Measurements from ENCODE around the gene FADS6. TPM values are rescaled to one million over a fixed set of nuclear protein-coding genes. Genes with fewer than 3 reads are reported as not detected.

Gene FADS6
- total RNA-seq, 4 donors from 2014 or later: 0.22 TPM; not detected in 3

DNA sequence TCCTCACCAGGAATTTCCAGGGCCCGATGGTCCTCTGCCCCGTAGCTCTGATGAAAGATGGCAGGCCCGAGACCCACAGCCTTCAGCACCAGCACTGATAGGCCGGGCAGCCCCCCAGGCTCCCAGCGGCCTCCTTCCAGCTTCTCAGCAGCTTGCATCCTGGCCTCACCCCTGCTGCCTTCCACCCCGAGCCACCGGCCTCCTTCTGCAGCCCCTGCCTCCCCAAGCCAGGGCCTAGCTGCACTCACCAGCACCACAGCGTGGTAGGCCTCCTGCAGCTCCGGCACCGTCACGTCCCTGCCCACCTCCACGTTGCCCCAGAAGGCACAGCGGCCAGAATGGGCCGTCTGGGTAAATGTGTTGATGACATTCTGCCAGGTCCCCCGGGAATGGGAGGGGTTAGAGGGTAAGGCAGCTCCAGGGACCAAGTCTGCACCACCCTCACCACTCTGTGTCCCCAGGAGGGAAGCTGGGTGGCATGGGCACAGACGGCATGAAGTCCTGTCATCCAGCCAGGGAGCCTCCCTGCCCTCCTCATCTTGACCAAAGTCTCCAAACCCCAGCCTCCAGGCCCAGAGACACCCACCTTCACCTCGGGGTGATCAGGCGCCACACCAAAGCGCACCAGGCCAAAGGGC lies 27.1 kb downstream of the FADS6 start:
- TF ChIP-seq CTCF (IDR thresholded peaks at IDR 0.05; ENCODE audit: low read depth): no peak

- no peak for TF ChIP-seq CTCF (IDR thresholded peaks at IDR 0.05; ENCODE audit: low read depth)
Measured at GRCh38 chr17:74865504-74866197, 27.8 kb downstream of the FADS6 start.

- TF ChIP-seq CTCF (IDR thresholded peaks at IDR 0.05; ENCODE audit: low read depth): no peak
Measured at GRCh38 chr17:74864866-74865395, 28.5 kb downstream of the FADS6 start.

GRCh38 chr17:74864297-74864865 lies 29.1 kb downstream of the FADS6 start:
- no peak for TF ChIP-seq CTCF (IDR thresholded peaks at IDR 0.05; ENCODE audit: low read depth)

DNA sequence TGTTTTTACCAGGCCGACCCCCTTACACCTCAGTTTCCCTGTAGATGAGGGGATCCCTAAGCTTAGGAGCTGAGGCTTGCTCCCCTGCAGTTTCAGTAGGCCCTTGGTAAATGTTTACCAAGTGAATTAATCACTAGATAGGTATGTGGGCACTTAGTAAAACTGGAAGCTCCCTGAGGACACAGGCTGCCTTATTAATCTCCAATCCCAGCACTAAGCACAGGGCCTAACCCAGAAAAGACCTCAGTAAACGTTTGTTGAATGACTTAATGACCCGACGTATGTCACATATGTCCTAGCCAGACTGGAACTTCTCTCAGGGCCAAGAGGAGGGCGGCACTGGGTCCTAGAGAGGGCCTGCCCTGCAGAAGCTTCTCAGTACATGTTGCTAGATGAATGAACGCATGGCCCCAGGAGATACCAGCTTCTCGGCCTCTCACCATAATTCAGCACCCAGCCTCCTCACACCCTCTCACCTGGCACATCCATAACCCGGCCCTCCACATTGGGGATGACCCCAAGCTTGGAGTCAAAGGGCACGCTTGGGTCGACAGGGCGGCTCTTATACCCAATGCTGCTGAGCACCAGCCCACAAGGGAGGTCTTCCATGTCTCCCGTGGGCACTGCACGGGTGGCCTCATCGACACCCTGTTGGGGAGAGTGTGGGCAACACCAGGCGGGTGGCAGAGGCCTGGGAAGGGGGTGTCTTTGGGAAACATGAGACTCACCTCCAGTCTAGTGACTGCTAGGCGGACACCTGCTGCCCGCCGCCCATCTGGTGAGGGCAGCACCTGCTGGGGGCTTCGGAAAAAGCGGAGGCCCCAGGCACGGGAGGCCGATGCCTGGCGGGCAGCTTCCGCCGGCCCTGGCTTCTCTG lies 29.8 kb downstream of the FADS6 start:
- no peak for TF ChIP-seq CTCF (IDR thresholded peaks at IDR 0.05; ENCODE audit: low read depth)

DNA sequence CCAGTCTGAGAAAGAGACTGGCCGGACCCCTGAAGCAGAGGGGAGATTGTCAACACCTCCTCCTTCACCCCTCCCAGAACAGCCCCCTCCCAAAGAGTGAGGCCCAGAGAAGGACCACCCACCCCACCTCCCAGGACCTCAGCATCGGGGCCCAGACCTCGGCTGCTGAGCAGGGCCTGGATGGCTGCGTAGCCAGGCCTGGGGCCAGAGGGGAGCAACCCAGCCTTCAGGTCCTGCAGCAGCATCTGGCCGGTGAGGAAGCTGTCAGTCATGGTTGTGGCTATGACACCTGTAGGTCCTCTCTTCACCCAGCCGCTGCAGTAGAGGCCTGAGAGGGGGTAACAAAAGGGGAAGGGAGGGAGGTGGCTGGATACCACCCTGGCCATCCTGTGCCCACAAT lies 30.5 kb downstream of the FADS6 start:
- no peak for TF ChIP-seq CTCF (IDR thresholded peaks at IDR 0.05; ENCODE audit: low read depth)

Data from subcutaneous adipose tissue (tissue), 4 donors.